OCI-LY1 (cell line): ENCODE measurements around the gene TAF3.

Experiments
- H2AFZ ChIP-seq: fragments of 200-600 bp; sonication (generic), shearing (Covaris generic); 2 replicates; pipeline ENCODE4 v1.6.0; 2014; ENCODE audit warnings: antibody characterized with exemption, mild to moderate bottlenecking, low read length
- H3F3A ChIP-seq: fragments of 200-600 bp; sonication (generic), shearing (Covaris generic); 2 replicates; pipeline ENCODE4 v1.6.0; 2014; ENCODE audit warnings: mild to moderate bottlenecking, antibody characterized with exemption, low read length, moderate library complexity; ENCODE audit not compliant: insufficient read depth
- H3K27ac ChIP-seq: fragments of 200-600 bp; sonication (generic); 2 replicates; pipeline ENCODE4 v1.5.1; 2014; ENCODE audit warnings: low read length, mixed run types, mild to moderate bottlenecking, low read depth; ENCODE audit not compliant: poor library complexity, severe bottlenecking
- H3K27me3 ChIP-seq: fragments of 200-600 bp; sonication (generic); 2 replicates; pipeline ENCODE4 v1.6.0; 2014; ENCODE audit warnings: antibody characterized with exemption, mild to moderate bottlenecking, low read length, moderate library complexity; ENCODE audit not compliant: insufficient read depth
- H3K36me3 ChIP-seq: fragments of 200-600 bp; sonication (generic); 2 replicates; pipeline ENCODE4 v1.6.1; 2014; ENCODE audit warnings: mild to moderate bottlenecking, antibody characterized with exemption, low read length, moderate library complexity, mixed read lengths; ENCODE audit not compliant: insufficient read depth
- H3K4me1 ChIP-seq: fragments of 200-600 bp; sonication (generic); 2 replicates; pipeline ENCODE4 v1.5.1; 2014; ENCODE audit warnings: mild to moderate bottlenecking, low read length, moderate library complexity; ENCODE audit not compliant: insufficient read depth, severe bottlenecking
- H3K4me2 ChIP-seq: fragments of 200-600 bp; sonication (generic), shearing (Covaris generic); 2 replicates; pipeline ENCODE4 v1.6.1; 2014; ENCODE audit warnings: low read length
- H3K4me3 ChIP-seq: fragments of 200-600 bp; sonication (generic); 2 replicates; pipeline ENCODE4 v1.5.1; 2014; ENCODE audit warnings: low read length, low read depth, mild to moderate bottlenecking, mixed read lengths; ENCODE audit not compliant: poor library complexity, severe bottlenecking
- H3K79me2 ChIP-seq: fragments of 200-600 bp; shearing (Covaris generic); 2 replicates; pipeline ENCODE4 v1.6.1; 2016; ENCODE audit warnings: mixed run types, low read length, mixed read lengths; ENCODE audit not compliant: insufficient read depth
- H3K9ac ChIP-seq: fragments of 200-600 bp; sonication (generic), shearing (Covaris generic); 2 replicates; pipeline ENCODE4 v1.6.1; 2014; ENCODE audit warnings: mild to moderate bottlenecking, low read length, mixed read lengths
- H3K9me2 ChIP-seq: fragments of 200-600 bp; sonication (generic), shearing (Covaris generic); 2 replicates; pipeline ENCODE4 v1.6.1; 2014; ENCODE audit warnings: low read depth, mild to moderate bottlenecking, low read length, mixed read lengths
- H3K9me3 ChIP-seq: fragments of 200-600 bp; shearing (Covaris generic); 2 replicates; pipeline ENCODE4 v1.6.1; 2014; ENCODE audit warnings: low read length, mixed read lengths
- H4K20me1 ChIP-seq: fragments of 200-600 bp; sonication (generic), shearing (Covaris generic); 2 replicates; pipeline ENCODE4 v1.6.0; 2016; ENCODE audit warnings: mild to moderate bottlenecking, low read length; ENCODE audit not compliant: insufficient read depth
- CTCF ChIP-seq: fragments of 200-600 bp; sonication (generic), shearing (Covaris generic); IDR thresholded peaks from 2 replicates; pipeline ENCODE4 v1.5.1; 2017; ENCODE audit warnings: mild to moderate bottlenecking, antibody characterized with exemption, low read length, moderate library complexity, mixed read lengths
- EZH2 ChIP-seq: fragments of 200-600 bp; sonication (generic), shearing (Covaris generic); IDR thresholded peaks from 2 replicates; pipeline ENCODE4 v1.8.0; 2017; ENCODE audit warnings: borderline replicate concordance, mixed run types, mild to moderate bottlenecking, antibody characterized with exemption, low read length, moderate library complexity, mixed read lengths

Gene TAF3

GRCh38 chr10:7890781-7891180, 72.5 kb downstream of the TAF3 start:
- no peak overlapping the region for H3K4me3 ChIP-seq
- H3K4me1 ChIP-seq: no peaks in the 10 kb centered on the region
- H3K27me3 ChIP-seq: no peaks in the 10 kb centered on the region
- H3K9me3 ChIP-seq: no peaks in the 10 kb centered on the region
- H3K4me2 ChIP-seq: no peak overlapping the region
- TF ChIP-seq CTCF (no peak), EZH2 (no peak)
- no peaks in the 10 kb centered on the region for H3K36me3 ChIP-seq
- H3K79me2 ChIP-seq: no peaks in the 10 kb centered on the region
- H3K27ac ChIP-seq: no peak overlapping the region
- no peak overlapping the region for H2AFZ ChIP-seq
- H3K9me2 ChIP-seq: no peaks in the 10 kb centered on the region
- H3F3A ChIP-seq: no peaks in the 10 kb centered on the region
- no peak overlapping the region for H3K9ac ChIP-seq
- H4K20me1 ChIP-seq: no peaks in the 10 kb centered on the region

- no peaks in the 10 kb centered on the region for H3K9me2 ChIP-seq
- H3K27ac ChIP-seq: no peak overlapping the region
- no peak overlapping the region for H3K9ac ChIP-seq
- H2AFZ ChIP-seq: no peak overlapping the region
- H3F3A ChIP-seq: no peaks in the 10 kb centered on the region
- no peaks in the 10 kb centered on the region for H3K4me1 ChIP-seq
- no peaks in the 10 kb centered on the region for H3K79me2 ChIP-seq
- no peak overlapping the region for H3K4me2 ChIP-seq
- no peaks in the 10 kb centered on the region for H3K9me3 ChIP-seq
- H4K20me1 ChIP-seq: no peaks in the 10 kb centered on the region
- H3K27me3 ChIP-seq: no peaks in the 10 kb centered on the region
- no peak for TF ChIP-seq EZH2
- no peak for TF ChIP-seq CTCF
- no peaks in the 10 kb centered on the region for H3K36me3 ChIP-seq
- no peak overlapping the region for H3K4me3 ChIP-seq
Measured at GRCh38 chr10:7891634-7892033, 73.3 kb downstream of the TAF3 start.

GRCh38 chr10:7892146-7892545, 73.8 kb downstream of the TAF3 start:
- H3K36me3 ChIP-seq: no peaks in the 10 kb centered on the region
- no peaks in the 10 kb centered on the region for H3K4me1 ChIP-seq
- no peaks in the 10 kb centered on the region for H3K9me3 ChIP-seq
- no peaks in the 10 kb centered on the region for H3K27me3 ChIP-seq
- H3K4me3 ChIP-seq: no peak overlapping the region
- H3K9ac ChIP-seq: no peak overlapping the region
- no peaks in the 10 kb centered on the region for H4K20me1 ChIP-seq
- H3K27ac ChIP-seq: no peak overlapping the region
- H3K4me2 ChIP-seq: no peak overlapping the region
- no peaks in the 10 kb centered on the region for H3K9me2 ChIP-seq
- no peak for TF ChIP-seq EZH2
- H2AFZ ChIP-seq: no peak overlapping the region
- no peaks in the 10 kb centered on the region for H3K79me2 ChIP-seq
- H3F3A ChIP-seq: no peaks in the 10 kb centered on the region

- no peak overlapping the region for H3K4me3 ChIP-seq
- no peaks in the 10 kb centered on the region for H3K4me1 ChIP-seq
- no peak overlapping the region for H2AFZ ChIP-seq
- no peaks in the 10 kb centered on the region for H3F3A ChIP-seq
- no peaks in the 10 kb centered on the region for H3K79me2 ChIP-seq
- no peaks in the 10 kb centered on the region for H4K20me1 ChIP-seq
- H3K9ac ChIP-seq: no peak overlapping the region
- H3K27me3 ChIP-seq: no peaks in the 10 kb centered on the region
- TF ChIP-seq CTCF: no peak
- no peak for TF ChIP-seq EZH2
- no peaks in the 10 kb centered on the region for H3K9me2 ChIP-seq
- H3K9me3 ChIP-seq: no peaks in the 10 kb centered on the region
- H3K27ac ChIP-seq: no peak overlapping the region
- no peak overlapping the region for H3K4me2 ChIP-seq
- H3K36me3 ChIP-seq: no peaks in the 10 kb centered on the region
Measured at GRCh38 chr10:7895699-7896090, 77.4 kb downstream of the TAF3 start.
